Stimulated activated CD8-positive, alpha-beta memory T cell treated with anti-CD3 and anti-CD28 coated beads, Interleukin-7, amount 100 ng/mL, for 1 hour (primary cell): Measurements from ENCODE around the gene CDH18.

Experiments used
- DNase-seq, 2 donors: peaks; one replicate each; pipeline ENCODE4 v3.0.0-alpha.2; 2020; ENCODE audit warnings: low read depth in 2 of 2

CDH18 gene

DNA sequence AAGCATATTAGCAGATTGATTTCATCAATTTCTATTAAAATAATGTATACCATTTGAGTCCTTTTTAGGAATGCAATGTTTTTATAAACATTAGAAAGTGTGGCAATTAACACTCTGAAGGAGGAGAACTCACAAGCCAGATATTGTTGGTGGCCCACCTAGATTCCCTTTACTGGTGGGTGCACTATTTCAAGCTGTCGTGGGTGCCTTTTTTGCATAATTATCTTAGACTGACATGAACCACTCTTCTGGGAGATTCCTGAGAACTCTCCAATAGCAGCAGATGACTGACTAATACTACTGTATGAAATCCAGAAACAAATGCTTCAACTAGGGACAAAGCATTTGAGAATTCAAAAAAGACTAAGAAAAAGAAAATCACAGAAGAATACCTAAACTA is 526.0 kb downstream of the CDH18 start:
- DNase-seq, result no peak

DNA sequence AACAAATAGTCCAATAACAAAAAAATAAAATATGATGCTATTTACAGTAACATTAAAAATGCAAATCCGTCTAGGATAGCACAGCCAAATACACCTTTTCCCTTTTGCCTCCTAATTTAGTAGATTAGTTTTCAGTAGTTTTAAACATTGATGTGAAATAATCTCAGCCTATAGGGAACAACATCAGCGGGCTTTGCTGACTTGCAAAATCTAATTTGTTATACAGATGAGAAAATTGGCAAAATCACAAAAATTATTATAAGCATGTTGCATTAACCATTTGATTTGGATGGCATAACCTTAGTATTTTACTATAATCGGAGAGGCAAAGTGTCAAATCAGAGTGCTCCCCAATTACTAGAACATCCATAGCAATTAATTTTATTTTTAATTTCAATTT is 563.5 kb downstream of the CDH18 start:
- no peak for DNase-seq
